Karpas-422 (cell line): ENCODE results near the gene CYP2A6. TPM values are rescaled to one million over a fixed set of nuclear protein-coding genes. Genes with fewer than 3 reads are reported as not detected.
"Not testable (repeated sequence)": the region's sequence is repeated elsewhere in the genome, so short reads cannot be mapped to it uniquely, and the experiment has no call there.

Source experiments
- DNase-seq: peaks from one replicate; pipeline ENCODE4 v3.0.0-alpha.2; 2015
- H2AFZ ChIP-seq: fragments of 200-600 bp; sonication (generic); 2 replicates; pipeline ENCODE4 v1.6.1; 2014; ENCODE audit warnings: antibody characterized with exemption, low read length, mixed read lengths
- H3K27ac ChIP-seq: fragments of 200-600 bp; sonication (generic); 2 replicates; pipeline ENCODE4 v1.5.1; 2014; ENCODE audit warnings: mild to moderate bottlenecking, low read length, moderate library complexity
- H3K27me3 ChIP-seq: fragments of 200-600 bp; sonication (generic); 2 replicates; pipeline ENCODE4 v1.6.1; 2014; ENCODE audit warnings: low read length, mixed read lengths
- H3K36me3 ChIP-seq: fragments of 200-600 bp; sonication (generic); 2 replicates; pipeline ENCODE4 v1.6.1; 2014; ENCODE audit warnings: low read length, mixed read lengths; ENCODE audit not compliant: insufficient read depth
- H3K4me1 ChIP-seq: fragments of 200-600 bp; sonication (generic); 2 replicates; pipeline ENCODE4 v1.6.1; 2014; ENCODE audit warnings: mild to moderate bottlenecking, low read length, mixed read lengths
- H3K4me2 ChIP-seq: fragments of 200-600 bp; sonication (generic); 2 replicates; pipeline ENCODE4 v1.6.1; 2014; ENCODE audit warnings: low read length, low read depth, mild to moderate bottlenecking; ENCODE audit not compliant: poor library complexity, severe bottlenecking
- H3K4me3 ChIP-seq: fragments of 200-600 bp; sonication (generic); 2 replicates; pipeline ENCODE4 v1.5.1; 2014; ENCODE audit warnings: mild to moderate bottlenecking, antibody characterized with exemption, low read length, mixed read lengths
- H3K79me2 ChIP-seq: fragments of 200-600 bp; sonication (generic); 2 replicates; pipeline ENCODE4 v1.6.1; 2014; ENCODE audit warnings: mild to moderate bottlenecking, low read length, mixed read lengths
- H3K9ac ChIP-seq: fragments of 200-600 bp; sonication (generic); 2 replicates; pipeline ENCODE4 v1.6.0; 2014; ENCODE audit warnings: low read length
- H3K9me2 ChIP-seq: fragments of 200-600 bp; sonication (generic), shearing (Covaris generic); replicated peaks from 2 replicates; pipeline ENCODE4 v1.6.0; 2014; ENCODE audit warnings: mild to moderate bottlenecking, low read length, moderate library complexity; ENCODE audit not compliant: insufficient read depth
- H3K9me3 ChIP-seq: fragments of 300-700, 200-600 bp; sonication (generic); 2 replicates; pipeline ENCODE4 v1.6.1; 2014; ENCODE audit warnings: low read length, mixed read lengths
- H4K20me1 ChIP-seq: fragments of 200-600 bp; sonication (generic); 2 replicates; pipeline ENCODE4 v1.6.1; 2014; ENCODE audit warnings: mild to moderate bottlenecking, antibody characterized with exemption, low read length, low read depth; ENCODE audit not compliant: insufficient read depth
- total RNA-seq: library from RNA; depleted of rRNA; stranded (reverse); fragments of >200 nt; shearing (Covaris generic); gene quantifications from 2 replicates; pipeline ENCODE4 v1.2.3, GENCODE V29; 2014; ENCODE audit warnings: low replicate concordance; rRNA removed

The CYP2A6 gene
- total RNA-seq: not detected in 2 replicates

GRCh38 chr19:40850277-40850676, at the start of gene CYP2A6:
TSS of gene CYP2A6 (minus strand) at chr19:40850447. CDS start at chr19:40850426, 21 bp downstream.
- not testable (repeated sequence) for H3K4me3 ChIP-seq, H2AFZ ChIP-seq, H3K4me2 ChIP-seq, H3K9me3 ChIP-seq, H3K4me1 ChIP-seq, H3K9ac ChIP-seq, H3K79me2 ChIP-seq, H3K27me3 ChIP-seq, H3K9me2 ChIP-seq, DNase-seq, H3K36me3 ChIP-seq, H4K20me1 ChIP-seq, H3K27ac ChIP-seq

- not testable (repeated sequence) for H3K79me2 ChIP-seq, H4K20me1 ChIP-seq, H2AFZ ChIP-seq, H3K4me2 ChIP-seq, H3K27ac ChIP-seq, H3K4me3 ChIP-seq, H3K27me3 ChIP-seq, DNase-seq, H3K9ac ChIP-seq, H3K9me2 ChIP-seq, H3K9me3 ChIP-seq, H3K4me1 ChIP-seq, H3K36me3 ChIP-seq
Observed at GRCh38 chr19:40899964-40900363, 49.7 kb upstream of the CYP2A6 start.

GRCh38 chr19:40896843-40897789, 46.9 kb upstream of the CYP2A6 start:
- H3K9ac ChIP-seq, H3K9me3 ChIP-seq, H3K27ac ChIP-seq, H3K4me1 ChIP-seq, H3K4me2 ChIP-seq, DNase-seq, H2AFZ ChIP-seq, H3K36me3 ChIP-seq, H4K20me1 ChIP-seq, H3K4me3 ChIP-seq, H3K9me2 ChIP-seq, H3K27me3 ChIP-seq, H3K79me2 ChIP-seq: not testable (repeated sequence)

GRCh38 chr19:40896418-40896796, 46.2 kb upstream of the CYP2A6 start:
- Histone ChIP-seq H3K4me1 (no peaks in the 10 kb centered on the region), H3K9me2 (no peaks in the 10 kb centered on the region), H3K27me3 (no peaks in the 10 kb centered on the region), H3K9me3 (no peaks in the 10 kb centered on the region), H3K4me3 (no peak overlapping the region), H3K27ac (no peak overlapping the region), H3K36me3 (no peaks in the 10 kb centered on the region), H4K20me1 (no peaks in the 10 kb centered on the region), H3K79me2 (no peaks in the 10 kb centered on the region), H2AFZ (no peak overlapping the region), H3K9ac (no peak overlapping the region), H3K4me2 (no peak overlapping the region)
- DNase-seq: no peak

- DNase-seq: no peak
- Histone ChIP-seq H2AFZ (no peak overlapping the region), H3K79me2 (no peaks in the 10 kb centered on the region), H3K27me3 (no peaks in the 10 kb centered on the region), H3K36me3 (no peaks in the 10 kb centered on the region), H4K20me1 (no peaks in the 10 kb centered on the region), H3K9me3 (no peaks in the 10 kb centered on the region), H3K4me1 (no peaks in the 10 kb centered on the region), H3K4me2 (no peak overlapping the region), H3K9me2 (no peaks in the 10 kb centered on the region), H3K4me3 (no peak overlapping the region), H3K9ac (no peak overlapping the region), H3K27ac (no peak overlapping the region)
Observed at GRCh38 chr19:40893112-40893511, 42.9 kb upstream of the CYP2A6 start.

GRCh38 chr19:40889366-40889765, 39.1 kb upstream of the CYP2A6 start:
- no peak for DNase-seq
- Histone ChIP-seq H4K20me1 (no peaks in the 10 kb centered on the region), H3K4me1 (no peaks in the 10 kb centered on the region), H3K36me3 (no peaks in the 10 kb centered on the region), H3K9ac (no peak overlapping the region), H3K9me2 (no peaks in the 10 kb centered on the region), H3K27me3 (no peaks in the 10 kb centered on the region), H3K79me2 (no peaks in the 10 kb centered on the region), H3K4me2 (no peak overlapping the region), H3K27ac (no peak overlapping the region), H3K9me3 (no peaks in the 10 kb centered on the region), H3K4me3 (no peak overlapping the region), H2AFZ (no peak overlapping the region)

GRCh38 chr19:40888191-40888590, 37.9 kb upstream of the CYP2A6 start:
- Histone ChIP-seq H3K4me3 (no peak overlapping the region), H2AFZ (no peak overlapping the region), H3K79me2 (no peaks in the 10 kb centered on the region), H4K20me1 (no peaks in the 10 kb centered on the region), H3K27ac (no peak overlapping the region), H3K27me3 (no peaks in the 10 kb centered on the region), H3K36me3 (no peaks in the 10 kb centered on the region), H3K4me1 (no peaks in the 10 kb centered on the region), H3K9me2 (no peaks in the 10 kb centered on the region), H3K9me3 (no peaks in the 10 kb centered on the region), H3K9ac (no peak overlapping the region), H3K4me2 (no peak overlapping the region)
- DNase-seq: no peak

- H3K27ac ChIP-seq, DNase-seq, H3K36me3 ChIP-seq, H3K9ac ChIP-seq, H3K4me2 ChIP-seq, H4K20me1 ChIP-seq, H3K79me2 ChIP-seq, H2AFZ ChIP-seq, H3K4me3 ChIP-seq, H3K9me3 ChIP-seq, H3K9me2 ChIP-seq, H3K4me1 ChIP-seq, H3K27me3 ChIP-seq: not testable (repeated sequence)
Observed at GRCh38 chr19:40884187-40884931, 34.1 kb upstream of the CYP2A6 start.
